Mucosa of descending colon (tissue), 3 donors: ENCODE measurements around the gene MCU. TPM values are rescaled to one million over a fixed set of nuclear protein-coding genes. Genes with fewer than 3 reads are reported as not detected.
A peak's percentile ranks its signal among the peaks of the same experiment; 100 is the strongest.
"Not testable (repeated sequence)": the region's sequence is repeated elsewhere in the genome, so short reads cannot be mapped to it uniquely, and the experiment has no call there.

ENCODE experiments used
- ATAC-seq: fragments of 200-7000 bp; cut with Tn5 transposase; one replicate; pipeline ENCODE4 v1.9.1; 2020; ENCODE audit warnings: mild to moderate bottlenecking, moderate library complexity
- DNase-seq, 3 donors: peaks; one replicate each; pipeline ENCODE4 v3.0.0-alpha.2; 2020
- H3K36me3 ChIP-seq: fragments of 200-600 bp; one replicate; pipeline ENCODE4 v1.8.0; 2021; ENCODE audit warnings: low read depth, mild to moderate bottlenecking
- H3K4me1 ChIP-seq: fragments of 200-600 bp; one replicate; pipeline ENCODE4 v1.8.0; 2021; ENCODE audit warnings: low read depth, mild to moderate bottlenecking
- H3K4me3 ChIP-seq: fragments of 200-600 bp; one replicate; pipeline ENCODE4 v1.8.0; 2021; ENCODE audit warnings: mild to moderate bottlenecking
- H3K9me3 ChIP-seq: fragments of 200-600 bp; one replicate; pipeline ENCODE4 v1.8.0; 2021; ENCODE audit warnings: mild to moderate bottlenecking
- CTCF ChIP-seq: fragments of 200-600 bp; IDR thresholded peaks from one replicate; pipeline ENCODE4 v1.8.0; 2022; ENCODE audit warnings: antibody characterized with exemption, mild to moderate bottlenecking
- intact Hi-C, 2 donors: fragments of 100-400 bp; cut with DNase I in 1 of 2; cut with micrococcal nuclease in 1 of 2; formaldehyde crosslinking; loops; one replicate each; pipeline versions ENCODE4 v1.11.0 to v1.11.1; 2022; cut with DNase I, micrococcal nuclease
- total RNA-seq, 3 donors: library from RNA; stranded (reverse); fragmentation: NEBNext Ultra II Directional in 2 of 3; extraction: Animal tissue kit (Norgen Biotek cat#: 25700) in 2 of 3; gene quantifications; one replicate each; pipeline versions ENCODE4 v1.2.1 to v1.2.4, GENCODE V29; 2021 to 2023
- donor health status: DM: no; HTN: no; CAD: no; lungs with moderate emphysema.
- donor health status: DM: no; HTN: no; CAD: no.
- donor health status: DM: no; HTN: yes; CAD: no.

MCU gene
- total RNA-seq, 3 donors from 2014 or later: 44.8 to 98.6 (median 89.0) TPM

- DNase-seq (no peak), ATAC-seq (no peak)
- no peaks in the 10 kb centered on the region for H3K36me3 ChIP-seq
- no peaks in the 10 kb centered on the region for H3K9me3 ChIP-seq
- intact Hi-C loops: loop anchor here (10.0 kb wide), 1 partner anchor 140 kb away; no protein-coding TSS in a partner anchor
- TF ChIP-seq CTCF: no peak
- H3K4me3 ChIP-seq: no peak overlapping the region
- H3K4me1 ChIP-seq: peaks cover 20% of the 10 kb centered on the region
Measured at GRCh38 chr10:72694476-72695369, 2.8 kb downstream of the MCU start.

- Histone ChIP-seq H3K4me3 (no peak overlapping the region), H3K9me3 (no peaks in the 10 kb centered on the region), H3K36me3 (no peaks in the 10 kb centered on the region), H3K4me1 (peaks cover 20% of the 10 kb centered on the region)
- TF ChIP-seq CTCF: no peak
- DNase-seq (no peak), ATAC-seq (no peak)
- intact Hi-C loops: loop anchor here (10.0 kb wide), 1 partner anchor 139 kb away; no protein-coding TSS in a partner anchor
Measured at GRCh38 chr10:72695496-72695895, 3.6 kb downstream of the MCU start.

GRCh38 chr10:72697716-72698115 is 5.8 kb downstream of the MCU start:
- Histone ChIP-seq H3K4me3 (no peak overlapping the region), H3K36me3 (no peaks in the 10 kb centered on the region), H3K4me1 (peaks cover 24% of the 10 kb centered on the region), H3K9me3 (no peaks in the 10 kb centered on the region)
- TF ChIP-seq CTCF: no peak
- intact Hi-C loops: loop anchor here (10.0 kb wide), 1 partner anchor 137 kb away; no protein-coding TSS in a partner anchor
- ATAC-seq (no peak), DNase-seq (no peak)

DNA sequence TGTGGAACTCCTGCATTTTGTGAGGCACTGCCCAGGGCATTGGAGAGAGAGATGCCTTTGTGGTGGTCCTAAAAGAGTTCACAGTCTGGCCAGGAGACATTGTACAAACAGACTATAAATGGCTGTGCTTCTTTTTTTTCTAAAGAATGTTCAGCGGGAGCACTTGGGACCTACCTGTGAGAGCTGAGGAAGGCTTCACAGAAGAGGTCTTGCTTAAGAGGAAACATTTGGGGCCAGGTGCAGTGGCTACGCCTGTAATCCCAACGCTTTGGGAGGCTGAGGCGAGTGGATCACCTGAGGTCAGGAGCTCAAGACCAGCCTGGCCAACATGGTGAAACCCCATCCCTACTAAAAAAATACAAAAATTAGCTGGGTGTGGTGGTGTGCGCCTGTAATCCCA is 10.5 kb downstream of the MCU start:
- H3K4me3 ChIP-seq, H3K9me3 ChIP-seq, H3K4me1 ChIP-seq, intact Hi-C loops, ATAC-seq, DNase-seq, H3K36me3 ChIP-seq: not testable (repeated sequence)

DNA sequence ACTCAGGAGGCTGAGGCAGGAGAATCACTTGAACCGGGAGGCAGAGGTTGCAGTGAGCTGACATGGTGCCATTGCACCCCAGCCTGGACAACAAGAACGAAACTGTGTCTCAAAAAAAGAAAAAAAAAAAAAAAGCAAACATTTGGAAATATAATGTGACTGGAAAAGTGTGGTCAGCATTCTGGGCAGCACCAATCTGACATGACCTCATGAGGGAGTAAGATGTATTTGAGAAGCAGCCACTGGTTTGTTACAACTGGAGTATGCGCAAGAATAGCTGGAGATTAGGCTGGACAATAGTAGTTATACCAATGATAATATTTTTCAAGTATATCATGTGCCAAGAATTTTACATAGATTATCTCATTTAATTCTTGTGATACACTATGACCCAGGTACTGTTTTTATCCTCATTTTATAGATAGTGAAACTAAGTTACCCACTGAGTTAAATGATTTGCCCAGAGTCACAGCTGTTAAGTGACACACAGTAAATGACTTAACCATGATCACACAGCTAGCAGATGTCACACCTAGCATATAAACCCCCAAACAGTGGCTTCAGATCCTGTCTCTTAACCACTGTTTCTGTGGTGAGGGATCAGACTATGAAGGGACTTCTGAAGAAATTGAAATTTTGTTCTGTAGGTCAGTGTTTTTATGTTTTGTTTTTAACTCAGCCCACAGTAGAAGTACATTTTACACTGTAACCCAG is 11.1 kb downstream of the MCU start:
- ATAC-seq (peak; percentile 85), DNase-seq (no peak)
- no peaks in the 10 kb centered on the region for H3K9me3 ChIP-seq
- no peaks in the 10 kb centered on the region for H3K36me3 ChIP-seq
- H3K4me3 ChIP-seq: no peak overlapping the region
- peaks cover 13% of the 10 kb centered on the region for H3K4me1 ChIP-seq
- TF ChIP-seq CTCF: no peak
- intact Hi-C loops: no loop called here

GRCh38 chr10:72704117-72704516 is 12.2 kb downstream of the MCU start:
- no peaks in the 10 kb centered on the region for H3K36me3 ChIP-seq
- no peak overlapping the region for H3K4me3 ChIP-seq
- TF ChIP-seq CTCF: no peak
- no peaks in the 10 kb centered on the region for H3K9me3 ChIP-seq
- DNase-seq: no peak
- ATAC-seq: no peak
- H3K4me1 ChIP-seq: peaks cover 14% of the 10 kb centered on the region
- intact Hi-C loops: no loop called here
